AG08395 (cell line): Measurements from ENCODE around the gene MGAT5.
"Not testable (repeated sequence)": the region's sequence is repeated elsewhere in the genome, so short reads cannot be mapped to it uniquely, and the experiment has no call there.

Experiments
- DNase-seq: peaks from one replicate; pipeline ENCODE4 v3.0.0; 2012; ENCODE audit warnings: mixed read lengths, low spot score

Gene MGAT5

GRCh38 chr2:134468164-134468563 lies 214.3 kb downstream of the MGAT5 start:
- DNase-seq, result no peak

- no peak for DNase-seq
Measured at GRCh38 chr2:134468776-134469175, 214.9 kb downstream of the MGAT5 start.

GRCh38 chr2:134469516-134470115 lies 215.7 kb downstream of the MGAT5 start:
- DNase-seq, result no peak

GRCh38 chr2:134470561-134471168 lies 216.8 kb downstream of the MGAT5 start:
- DNase-seq, result no peak

- DNase-seq, result not testable (repeated sequence)
Measured at GRCh38 chr2:134476982-134477381, 223.1 kb downstream of the MGAT5 start.

- no peak for DNase-seq
Measured at GRCh38 chr2:134479696-134480330, 225.9 kb downstream of the MGAT5 start.

GRCh38 chr2:134482131-134482723 lies 228.4 kb downstream of the MGAT5 start:
- DNase-seq, result no peak

- no peak for DNase-seq
Measured at GRCh38 chr2:134482766-134483340, 229.0 kb downstream of the MGAT5 start.

- DNase-seq, result no peak
Measured at GRCh38 chr2:134489732-134490384, 236.0 kb downstream of the MGAT5 start.

- DNase-seq, result no peak
Measured at GRCh38 chr2:134490559-134490958, 236.7 kb downstream of the MGAT5 start.

- DNase-seq, result no peak
Measured at GRCh38 chr2:134491022-134491421, 237.2 kb downstream of the MGAT5 start.

GRCh38 chr2:134491771-134492441 lies 238.0 kb downstream of the MGAT5 start:
- DNase-seq, result no peak

- no peak for DNase-seq
Measured at GRCh38 chr2:134493797-134494196, 239.9 kb downstream of the MGAT5 start.

GRCh38 chr2:134498654-134499053 lies 244.8 kb downstream of the MGAT5 start:
- no peak for DNase-seq

GRCh38 chr2:134499307-134499926 lies 245.5 kb downstream of the MGAT5 start:
- no peak for DNase-seq

GRCh38 chr2:134500211-134500935 lies 246.5 kb downstream of the MGAT5 start:
- no peak for DNase-seq

GRCh38 chr2:134501476-134502091 lies 247.7 kb downstream of the MGAT5 start:
- DNase-seq, result no peak

GRCh38 chr2:134502104-134502503 lies 248.2 kb downstream of the MGAT5 start:
- DNase-seq, result no peak
